ENCODE data around the gene PHC2.

The PHC2 gene, protein sequence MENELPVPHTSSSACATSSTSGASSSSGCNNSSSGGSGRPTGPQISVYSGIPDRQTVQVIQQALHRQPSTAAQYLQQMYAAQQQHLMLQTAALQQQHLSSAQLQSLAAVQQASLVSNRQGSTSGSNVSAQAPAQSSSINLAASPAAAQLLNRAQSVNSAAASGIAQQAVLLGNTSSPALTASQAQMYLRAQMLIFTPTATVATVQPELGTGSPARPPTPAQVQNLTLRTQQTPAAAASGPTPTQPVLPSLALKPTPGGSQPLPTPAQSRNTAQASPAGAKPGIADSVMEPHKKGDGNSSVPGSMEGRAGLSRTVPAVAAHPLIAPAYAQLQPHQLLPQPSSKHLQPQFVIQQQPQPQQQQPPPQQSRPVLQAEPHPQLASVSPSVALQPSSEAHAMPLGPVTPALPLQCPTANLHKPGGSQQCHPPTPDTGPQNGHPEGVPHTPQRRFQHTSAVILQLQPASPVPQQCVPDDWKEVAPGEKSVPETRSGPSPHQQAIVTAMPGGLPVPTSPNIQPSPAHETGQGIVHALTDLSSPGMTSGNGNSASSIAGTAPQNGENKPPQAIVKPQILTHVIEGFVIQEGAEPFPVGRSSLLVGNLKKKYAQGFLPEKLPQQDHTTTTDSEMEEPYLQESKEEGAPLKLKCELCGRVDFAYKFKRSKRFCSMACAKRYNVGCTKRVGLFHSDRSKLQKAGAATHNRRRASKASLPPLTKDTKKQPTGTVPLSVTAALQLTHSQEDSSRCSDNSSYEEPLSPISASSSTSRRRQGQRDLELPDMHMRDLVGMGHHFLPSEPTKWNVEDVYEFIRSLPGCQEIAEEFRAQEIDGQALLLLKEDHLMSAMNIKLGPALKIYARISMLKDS

GRCh38 chr1:33430692-33431593 lies at the start of gene PHC2:
PHC2 (minus strand) TSS chr1:33431095; CDS start chr1:33375539, 55,556 bp downstream.
- peak; percentile 99 for DNase-seq

- no peak for DNase-seq
Observed at GRCh38 chr1:33477451-33477850, 46.6 kb upstream of the PHC2 start.

DNA sequence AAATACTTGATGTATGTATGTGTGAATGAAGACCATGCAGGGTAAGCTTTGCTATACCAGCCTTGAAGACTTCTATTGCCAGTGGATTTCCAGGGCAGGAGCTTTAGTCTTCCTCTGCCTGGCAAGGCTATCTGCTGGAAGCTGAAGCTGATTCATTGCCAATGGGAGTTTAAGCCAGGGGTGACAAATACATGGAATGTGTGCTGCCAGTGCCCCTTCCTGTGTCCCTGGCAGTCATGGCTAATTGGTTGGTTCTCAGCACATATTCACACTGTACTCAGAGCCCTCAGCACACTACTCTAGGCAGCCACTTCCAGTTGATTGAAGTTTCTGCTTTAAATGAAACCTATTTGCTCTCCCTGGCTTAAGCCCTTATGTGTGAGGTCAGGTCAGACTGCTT lies 43.0 kb upstream of the PHC2 start:
- DNase-seq = no peak

- peak; percentile 99 for DNase-seq
Observed at GRCh38 chr1:33472269-33472980, 41.5 kb upstream of the PHC2 start, which contains the start of gene ZSCAN20. ZSCAN20 (plus strand) TSS chr1:33472645; CDS start chr1:33479289, 6,644 bp downstream.

DNA sequence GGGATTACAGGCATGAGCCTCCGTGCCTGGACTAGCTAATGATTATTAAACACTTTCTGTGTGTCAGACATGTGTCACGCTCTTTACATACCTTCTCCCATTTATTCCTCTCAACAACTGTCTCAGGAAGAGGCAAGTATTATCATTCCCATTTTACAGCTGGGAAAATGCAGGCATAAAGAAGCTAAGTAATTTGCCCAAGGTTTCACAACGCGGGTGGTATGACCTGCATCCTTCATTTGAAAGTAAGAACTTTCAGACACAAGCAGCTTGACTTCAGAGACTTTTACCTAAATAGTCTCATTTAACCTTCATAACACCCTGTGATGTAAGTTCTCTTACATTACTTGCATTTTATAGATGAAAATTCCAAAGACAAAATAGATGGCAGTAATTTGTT lies 40.5 kb upstream of the PHC2 start:
- DNase-seq = no peak

- DNase-seq = peak; percentile 86
Observed at GRCh38 chr1:33470495-33471012, 39.7 kb upstream of the PHC2 start.

DNA sequence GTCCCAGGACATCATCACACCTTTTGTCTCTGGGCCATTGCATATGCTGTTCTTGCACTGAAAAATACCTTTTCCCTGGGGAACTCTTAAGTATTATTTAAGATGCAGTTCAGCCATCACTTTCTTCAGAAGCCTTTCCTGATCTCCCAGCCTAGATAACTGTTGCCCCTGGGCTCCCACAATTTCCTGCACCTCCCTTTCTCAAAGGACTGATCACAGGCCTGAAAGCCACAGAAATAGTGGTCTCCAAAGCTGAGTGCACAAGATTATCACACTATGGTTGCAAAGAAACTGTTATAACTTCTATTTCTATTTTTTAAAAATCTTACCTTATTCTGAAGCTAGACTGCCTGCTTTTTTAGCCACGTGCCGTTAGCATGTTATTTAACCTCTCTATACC lies 38.8 kb upstream of the PHC2 start:
- DNase-seq = no peak

DNA sequence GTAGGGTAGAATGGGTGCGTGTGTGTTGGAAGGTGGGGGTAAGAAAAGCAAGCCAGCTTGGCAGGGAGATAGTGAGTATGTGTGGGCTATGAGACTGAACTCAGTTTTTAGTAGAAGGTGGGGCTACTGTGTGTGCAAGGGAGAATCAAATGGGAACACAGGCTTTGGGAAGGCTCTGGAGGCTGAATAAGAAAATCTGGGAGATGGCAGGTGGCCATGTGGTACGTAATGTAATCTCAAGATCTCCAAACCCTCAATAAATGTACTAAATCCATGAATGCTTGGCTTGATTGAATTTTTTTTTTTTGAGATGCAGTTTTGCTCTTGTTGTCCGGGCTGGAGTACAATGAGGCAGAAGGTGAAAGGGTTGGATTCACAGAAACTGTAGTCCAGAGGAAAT lies 38.1 kb upstream of the PHC2 start:
- no peak for DNase-seq

GRCh38 chr1:33468531-33468930 lies 37.6 kb upstream of the PHC2 start:
- DNase-seq = no peak

GRCh38 chr1:33468011-33468410 lies 37.1 kb upstream of the PHC2 start:
- no peak for DNase-seq

GRCh38 chr1:33466159-33466558 lies 35.3 kb upstream of the PHC2 start:
- no peak for DNase-seq

- no peak for DNase-seq
Observed at GRCh38 chr1:33465316-33465715, 34.4 kb upstream of the PHC2 start.

DNA sequence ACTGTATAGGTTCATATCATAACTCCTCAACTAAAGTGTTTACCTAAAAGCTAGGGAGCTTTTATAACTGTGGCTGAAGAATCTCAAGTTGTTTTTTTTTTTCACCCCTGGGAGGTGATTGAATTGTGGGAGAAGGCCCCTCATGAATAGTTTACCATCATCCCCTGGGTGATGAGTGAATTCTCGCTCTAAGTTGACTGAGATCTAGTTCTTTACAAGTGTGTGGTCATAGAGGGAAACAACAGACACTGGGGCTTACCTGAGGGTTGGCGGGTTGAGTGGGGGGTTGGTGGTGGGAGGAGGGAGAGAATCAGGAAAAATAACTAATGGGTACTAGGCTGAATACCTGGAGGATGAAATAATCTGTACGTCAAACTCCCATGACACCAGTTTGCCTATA lies 33.7 kb upstream of the PHC2 start:
- no peak for DNase-seq

DNA sequence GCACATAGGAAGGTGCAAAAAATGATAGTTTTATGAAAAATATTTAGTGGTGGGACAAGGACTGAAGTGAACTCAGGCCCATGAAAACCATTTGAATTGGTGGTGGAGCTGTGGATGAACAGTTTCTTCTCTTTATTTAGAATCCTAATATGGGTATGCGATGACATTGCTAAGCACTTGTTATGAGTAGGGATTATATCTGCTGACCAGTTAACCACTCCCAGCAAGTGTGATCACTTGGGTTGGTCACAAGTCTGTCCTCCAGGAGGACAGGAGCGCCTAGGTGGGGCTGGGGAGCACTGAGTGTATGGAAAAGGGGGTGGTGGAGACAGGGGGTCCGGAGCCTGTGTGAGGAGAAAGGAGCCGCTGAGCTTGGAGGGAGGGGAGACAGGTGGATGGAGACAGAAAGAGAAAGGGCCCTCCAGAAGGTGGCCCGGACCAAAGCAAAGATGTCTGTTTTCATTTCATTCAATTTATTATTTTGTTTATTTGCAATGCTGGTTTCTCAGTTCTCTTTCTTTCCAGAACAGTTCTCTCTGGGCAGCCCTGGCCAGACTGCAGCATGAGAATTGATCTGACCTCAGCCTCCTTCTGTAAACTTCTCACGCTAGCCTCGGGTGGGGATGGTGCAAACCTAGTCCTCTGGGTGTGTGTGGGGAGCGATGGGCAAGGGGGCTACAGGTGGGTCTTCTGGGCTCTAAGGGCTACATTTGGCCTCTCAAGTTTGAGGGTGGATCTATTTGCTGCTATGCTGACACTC lies 31.7 kb upstream of the PHC2 start:
- no peak for DNase-seq

DNA sequence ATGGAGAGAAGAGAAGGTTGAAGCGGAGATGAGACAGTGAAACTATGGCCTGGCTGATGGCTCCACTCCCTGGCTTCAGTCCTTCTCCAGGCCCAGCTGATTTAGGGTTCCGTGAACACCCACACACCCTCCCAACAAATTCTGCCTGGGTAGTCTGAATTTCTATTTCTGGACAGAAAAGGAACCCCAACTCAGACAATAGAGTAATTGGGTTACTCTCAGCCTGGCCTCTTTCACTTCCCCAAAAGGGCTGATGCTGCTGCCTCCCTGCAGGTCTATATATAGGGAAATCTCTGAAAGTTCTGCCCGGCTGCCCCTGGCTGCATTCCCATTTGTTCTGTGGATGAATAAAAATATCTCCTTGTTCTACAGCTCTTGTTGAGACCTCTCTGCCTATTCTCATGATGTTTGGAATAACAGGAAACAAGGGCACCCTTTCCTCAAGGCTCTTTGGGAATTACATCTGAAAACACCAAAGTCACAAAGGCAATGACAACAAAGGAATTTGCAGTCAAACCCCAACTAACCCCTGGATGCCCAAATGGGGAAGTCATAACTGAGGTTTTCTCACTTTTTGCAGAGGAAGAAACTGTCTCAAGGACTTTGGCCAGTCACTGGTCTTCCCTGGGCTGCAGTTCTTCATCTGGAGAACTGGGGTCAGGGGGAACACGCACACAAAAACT lies 30.2 kb upstream of the PHC2 start:
- DNase-seq = no peak

DNA sequence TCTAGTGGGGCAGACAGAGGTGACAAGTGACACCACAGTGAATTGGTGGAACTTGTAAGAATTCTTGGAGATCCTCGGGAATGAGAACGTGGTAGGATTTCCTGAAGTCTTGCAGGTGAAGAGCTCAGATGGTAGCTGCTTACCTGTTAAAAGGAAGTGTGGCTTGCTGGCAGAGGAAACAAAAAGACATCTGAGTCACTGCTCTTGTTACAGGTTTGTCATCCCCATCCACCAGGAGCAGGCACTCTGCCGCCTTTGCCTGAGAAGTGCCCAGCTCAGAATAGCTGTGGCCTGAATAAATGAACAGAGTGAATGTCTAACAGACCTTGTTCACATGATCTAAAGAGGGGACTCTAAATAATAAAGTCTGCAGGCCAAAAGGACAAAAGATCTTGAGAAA lies 29.2 kb upstream of the PHC2 start:
- DNase-seq = no peak

GRCh38 chr1:33459691-33460090 lies 28.8 kb upstream of the PHC2 start:
- DNase-seq = no peak

DNA sequence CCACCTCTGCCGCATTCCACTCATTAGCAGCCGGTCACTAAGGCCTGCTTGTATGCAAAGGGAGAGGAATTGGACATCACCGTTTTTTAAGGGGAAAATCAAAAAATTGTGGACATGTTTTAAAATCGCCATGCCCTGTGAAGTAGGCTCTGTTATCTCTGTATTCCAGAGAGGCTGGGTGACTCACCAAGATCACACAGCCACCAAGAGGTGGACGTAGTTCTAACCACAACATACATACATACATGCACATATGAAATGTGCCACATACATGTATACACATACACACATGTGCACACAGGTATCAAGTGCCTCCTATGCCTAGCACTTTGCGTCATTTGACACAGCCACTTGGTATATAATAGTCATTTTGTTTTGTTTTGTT lies 25.6 kb upstream of the PHC2 start:
- no peak for DNase-seq

DNA sequence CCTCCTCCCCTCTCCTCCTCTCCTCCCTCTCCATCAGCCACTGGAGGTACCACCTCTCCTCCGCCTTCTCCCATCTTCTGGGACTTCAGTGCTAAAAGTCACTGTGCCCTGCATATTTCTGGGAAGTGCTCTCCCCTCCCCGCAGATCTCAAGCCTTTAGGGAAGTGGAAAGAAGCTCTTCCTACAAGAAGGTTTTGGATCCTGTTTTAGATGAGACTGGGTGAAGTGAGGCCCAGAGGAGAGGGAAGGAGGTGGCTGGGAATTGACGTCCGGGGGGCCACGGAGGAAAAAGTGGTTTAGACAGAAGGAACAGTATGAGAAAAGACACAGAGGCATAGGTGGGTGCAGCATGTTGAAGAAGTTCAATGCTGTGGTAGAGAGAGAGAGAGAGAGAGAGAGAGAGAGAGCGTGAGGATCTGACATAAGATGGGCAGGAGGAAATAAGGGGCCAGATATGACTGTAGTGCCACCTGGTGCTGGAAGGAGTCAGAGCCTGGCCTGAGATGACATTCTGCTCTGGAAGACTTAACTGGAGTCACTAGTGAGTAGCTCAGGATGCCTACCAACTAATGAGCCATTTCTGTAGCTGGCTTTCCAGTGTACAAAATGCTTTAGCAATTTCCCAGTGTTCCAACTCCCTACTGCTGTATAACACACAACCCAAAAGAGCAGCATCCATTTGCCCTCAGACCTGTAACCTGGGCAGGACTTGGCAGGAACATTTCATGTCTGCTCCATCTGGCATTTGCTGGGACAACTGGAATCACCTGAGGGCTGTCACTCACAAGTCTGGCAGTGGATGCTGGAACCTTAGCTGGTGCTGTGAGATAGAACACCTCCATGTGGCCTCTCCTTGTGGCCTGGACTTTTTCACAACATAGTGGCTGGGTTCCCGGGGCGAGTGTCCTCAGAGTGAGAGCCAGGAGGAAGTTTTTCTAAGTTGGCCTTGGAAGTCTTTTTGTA lies 24.9 kb upstream of the PHC2 start:
- DNase-seq = peak; percentile 83

Data from islet precursor cell (in vitro differentiated cells).